ENCODE measurements around the gene SPOCK2.

GRCh38 chr10:72106154-72106849 is 18.0 kb upstream of the SPOCK2 start:
- TF ChIP-seq TAF1 (IDR thresholded peaks at IDR 0.05; ENCODE audit: low read depth, low read length), result no peak
- TF ChIP-seq POLR2AphosphoS5 (IDR thresholded peaks at IDR 0.05; ENCODE audit: low read depth, low read length), result no peak
- TF ChIP-seq POLR2A (IDR thresholded peaks at IDR 0.05; ENCODE audit: low read depth, low read length), result no peak

Measured in GM12891 (cell line).